Urinary bladder (tissue), 4 donors: Measurements from ENCODE around the gene SLC5A11. TPM values are rescaled to one million over a fixed set of nuclear protein-coding genes. Genes with fewer than 3 reads are reported as not detected.
"Not testable (repeated sequence)": the region's sequence is repeated elsewhere in the genome, so short reads cannot be mapped to it uniquely, and the experiment has no call there.

Experiments used
- DNase-seq: peaks from one replicate; pipeline ENCODE4 v3.0.0-alpha.2; 2015; ENCODE audit errors: extremely low spot score
- H3K27ac ChIP-seq: one replicate; pipeline ENCODE4 v1.5.1; 2013; ENCODE audit warnings: low read depth, mild to moderate bottlenecking, moderate library complexity
- H3K36me3 ChIP-seq: one replicate; pipeline ENCODE4 v1.6.1; 2013; ENCODE audit warnings: mild to moderate bottlenecking, moderate library complexity; ENCODE audit not compliant: insufficient read depth
- H3K4me1 ChIP-seq: one replicate; pipeline ENCODE4 v1.6.1; 2013; ENCODE audit warnings: mild to moderate bottlenecking, moderate library complexity; ENCODE audit not compliant: insufficient read depth
- H3K4me3 ChIP-seq: one replicate; pipeline ENCODE4 v1.5.1; 2013; ENCODE audit warnings: low read depth, low read length
- WGBS: extraction: QIAGEN DNeasy Blood & Tissue Kit; methylation state at CpG from one replicate; pipeline ENCODE4 v1.1.7; 2013; 5-methylcytosine and 5-hydroxymethylcytosine counted together
- polyA plus RNA-seq: library from polyadenylated mRNA; stranded (reverse); fragments of 200-250 nt; gene quantifications from one replicate; pipeline ENCODE4 v1.2.3, GENCODE V29; 2013
- total RNA-seq: library from RNA; depleted of rRNA; stranded (reverse); fragments of >200 nt; gene quantifications from one replicate; pipeline ENCODE4 v1.2.3, GENCODE V29; 2014
- donor health status: healthy with polysubstance abuse.
- donor health status: healthy.

The SLC5A11 gene
- total and polyA plus RNA-seq, 2 donors = 0.03 TPM; not detected in 1

- H3K27ac ChIP-seq, DNase-seq, H3K36me3 ChIP-seq, H3K4me1 ChIP-seq, H3K4me3 ChIP-seq: not testable (repeated sequence)
- 64% methylated on average over 2 of the region's 2 CpGs for WGBS
Measured at GRCh38 chr16:24897522-24897921, 51.8 kb downstream of the SLC5A11 start.

DNA sequence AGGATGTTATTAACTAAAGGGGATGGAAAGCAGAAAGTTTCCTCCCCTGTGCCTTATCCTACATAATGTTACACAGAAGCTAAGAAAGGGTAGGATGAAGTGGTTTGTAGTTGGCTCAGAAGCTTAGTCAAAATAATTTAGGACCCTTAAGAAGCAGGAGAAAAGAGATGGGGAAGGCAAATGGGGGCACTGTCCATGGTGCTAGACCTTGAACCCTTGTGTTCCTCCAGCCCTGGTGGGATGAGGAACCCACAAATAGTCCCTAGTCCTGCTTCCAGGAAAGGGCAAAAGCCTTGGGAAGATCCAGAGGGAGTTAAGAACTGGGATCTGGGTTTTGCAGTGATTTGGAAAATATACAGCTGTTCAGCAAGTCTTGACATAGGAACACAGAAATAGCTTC, 54.5 kb downstream of the SLC5A11 start:
- DNase-seq = no peak
- no peaks in the 10 kb centered on the region for H3K4me1 ChIP-seq
- no peak overlapping the region for H3K27ac ChIP-seq
- H3K36me3 ChIP-seq = no peaks in the 10 kb centered on the region
- H3K4me3 ChIP-seq = no peak overlapping the region

GRCh38 chr16:24906199-24906808, 60.5 kb downstream of the SLC5A11 start:
- H3K36me3 ChIP-seq = no peaks in the 10 kb centered on the region
- no peaks in the 10 kb centered on the region for H3K4me1 ChIP-seq
- no peak overlapping the region for H3K27ac ChIP-seq
- 43% methylated on average over 14 of the region's 14 CpGs for WGBS
- H3K4me3 ChIP-seq = no peak overlapping the region
- no peak for DNase-seq

DNA sequence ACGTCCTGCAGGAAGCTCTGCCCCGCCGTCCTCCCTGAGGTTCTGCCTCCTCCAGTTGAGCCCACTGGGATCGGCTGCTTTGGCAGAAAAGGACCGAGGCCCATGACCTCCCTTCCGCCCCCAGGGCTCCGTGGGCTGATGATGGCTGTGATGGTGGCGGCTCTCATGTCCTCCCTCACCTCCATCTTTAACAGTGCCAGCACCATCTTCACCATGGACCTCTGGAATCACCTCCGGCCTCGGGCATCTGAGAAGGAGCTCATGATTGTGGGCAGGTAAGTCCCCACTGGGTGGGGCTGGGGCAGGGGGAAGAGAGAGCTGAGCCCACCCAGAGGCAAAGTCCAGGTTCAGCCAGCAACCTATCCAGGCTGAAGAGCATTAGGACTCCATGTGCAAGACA, 61.1 kb downstream of the SLC5A11 start:
- H3K27ac ChIP-seq = no peak overlapping the region
- no peak for DNase-seq
- H3K36me3 ChIP-seq = no peaks in the 10 kb centered on the region
- H3K4me3 ChIP-seq = no peak overlapping the region
- H3K4me1 ChIP-seq = no peaks in the 10 kb centered on the region
- 94% methylated on average over 10 of the region's 10 CpGs for WGBS

DNA sequence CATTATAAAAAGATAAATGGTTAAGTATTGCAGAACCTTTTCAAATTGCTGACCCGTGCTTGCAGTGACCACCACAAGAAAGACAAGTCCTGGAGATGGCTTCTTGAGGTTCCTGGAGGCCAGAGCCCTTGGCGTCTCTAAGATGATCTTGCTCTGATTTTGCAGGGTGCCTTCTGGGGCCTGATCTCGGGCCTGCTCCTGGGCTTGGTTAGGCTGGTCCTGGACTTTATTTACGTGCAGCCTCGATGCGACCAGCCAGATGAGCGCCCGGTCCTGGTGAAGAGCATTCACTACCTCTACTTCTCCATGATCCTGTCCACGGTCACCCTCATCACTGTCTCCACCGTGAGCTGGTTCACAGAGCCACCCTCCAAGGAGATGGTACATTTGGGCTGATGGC, 63.0 kb downstream of the SLC5A11 start:
- no peak overlapping the region for H3K27ac ChIP-seq
- DNase-seq = no peak
- H3K4me1 ChIP-seq = no peaks in the 10 kb centered on the region
- WGBS = 92% methylated on average over 10 of the region's 10 CpGs
- no peak overlapping the region for H3K4me3 ChIP-seq
- H3K36me3 ChIP-seq = no peaks in the 10 kb centered on the region

GRCh38 chr16:24909856-24910255, 64.1 kb downstream of the SLC5A11 start:
- Histone ChIP-seq H3K4me1 (no peaks in the 10 kb centered on the region), H3K27ac (no peak overlapping the region), H3K36me3 (no peaks in the 10 kb centered on the region), H3K4me3 (no peak overlapping the region)
- WGBS = 60% methylated on average over 5 of the region's 5 CpGs
- DNase-seq = no peak

DNA sequence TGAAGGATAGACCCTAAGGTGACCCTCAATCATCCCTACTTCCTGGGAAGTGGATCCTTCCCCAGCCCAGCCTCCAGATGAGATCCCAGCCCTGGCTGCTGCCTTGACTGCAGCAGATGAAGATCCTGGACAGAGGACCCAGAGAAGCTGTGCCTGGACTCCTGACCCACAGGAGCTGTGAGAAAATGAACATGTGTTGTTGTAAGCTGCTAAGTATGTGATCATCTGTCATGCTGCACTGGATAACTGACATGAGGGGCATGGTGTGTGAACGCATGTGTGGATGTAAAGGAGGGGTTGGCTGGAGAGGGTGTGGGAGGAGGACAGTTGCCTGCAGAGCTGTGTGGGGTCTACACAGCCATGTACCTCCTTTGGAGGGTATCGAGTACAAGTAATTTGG, 69.3 kb downstream of the SLC5A11 start:
- WGBS = 77% methylated on average over 2 of the region's 2 CpGs
- Histone ChIP-seq H3K27ac (no peak overlapping the region), H3K36me3 (no peaks in the 10 kb centered on the region), H3K4me3 (no peak overlapping the region), H3K4me1 (no peaks in the 10 kb centered on the region)
- no peak for DNase-seq

- no peak overlapping the region for H3K4me3 ChIP-seq
- WGBS = 85% methylated on average over 8 of the region's 8 CpGs
- no peaks in the 10 kb centered on the region for H3K36me3 ChIP-seq
- H3K27ac ChIP-seq = no peak overlapping the region
- H3K4me1 ChIP-seq = no peaks in the 10 kb centered on the region
- no peak for DNase-seq
Measured at GRCh38 chr16:24915576-24915975, 69.8 kb downstream of the SLC5A11 start.

- no peak overlapping the region for H3K4me3 ChIP-seq
- H3K36me3 ChIP-seq = no peaks in the 10 kb centered on the region
- no peaks in the 10 kb centered on the region for H3K4me1 ChIP-seq
- no peak for DNase-seq
- 93% methylated on average over 6 of the region's 6 CpGs for WGBS
- H3K27ac ChIP-seq = no peak overlapping the region
Measured at GRCh38 chr16:24917236-24917635, 71.5 kb downstream of the SLC5A11 start.

DNA sequence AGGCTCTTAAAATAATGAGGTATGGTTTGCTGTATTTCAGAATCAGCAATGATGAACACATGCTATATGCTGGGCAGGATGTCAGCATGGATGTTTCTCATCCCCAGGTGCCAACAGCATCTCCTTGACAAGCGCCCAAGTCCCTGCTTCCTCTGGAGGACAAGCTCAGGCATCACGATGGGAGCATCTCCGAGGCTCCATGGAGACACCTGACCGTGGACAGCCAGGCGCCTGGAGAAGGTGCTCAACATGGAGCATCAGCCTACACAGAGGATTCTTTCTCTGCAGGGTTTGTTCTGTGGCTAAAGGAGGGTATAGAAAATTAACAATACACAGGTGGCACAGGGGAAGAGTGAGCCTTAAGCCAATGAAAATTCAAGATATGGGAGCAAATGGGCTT, 72.1 kb downstream of the SLC5A11 start:
- Histone ChIP-seq H3K4me3 (no peak overlapping the region), H3K27ac (no peak overlapping the region), H3K4me1 (no peaks in the 10 kb centered on the region), H3K36me3 (no peaks in the 10 kb centered on the region)
- DNase-seq = no peak
- 96% methylated on average over 5 of the region's 5 CpGs for WGBS

DNA sequence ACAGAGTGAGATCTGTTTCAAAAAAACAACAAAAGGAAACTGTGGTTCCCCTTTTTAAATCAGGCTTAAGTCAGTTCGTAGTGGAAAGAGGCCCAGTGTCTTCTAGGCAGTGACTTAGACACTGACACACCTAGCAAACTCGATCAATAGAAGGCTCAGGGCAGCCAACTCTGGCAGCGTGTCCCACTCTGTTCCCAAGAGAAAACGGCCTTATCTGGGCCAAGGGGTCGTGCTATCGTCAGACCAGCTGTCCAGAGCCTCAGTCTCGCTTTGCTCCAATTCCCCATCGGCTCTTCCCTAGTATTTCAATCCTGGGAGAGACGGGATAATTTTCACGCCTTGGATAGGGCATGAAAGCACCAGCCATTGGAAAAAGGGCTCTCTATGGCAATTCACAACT, 72.9 kb downstream of the SLC5A11 start:
- H3K4me1 ChIP-seq = no peaks in the 10 kb centered on the region
- no peak for DNase-seq
- WGBS = 90% methylated on average over 10 of the region's 10 CpGs
- no peak overlapping the region for H3K27ac ChIP-seq
- H3K36me3 ChIP-seq = peaks cover 1% of the 10 kb centered on the region
- no peak overlapping the region for H3K4me3 ChIP-seq

GRCh38 chr16:24919536-24919935, 73.8 kb downstream of the SLC5A11 start:
- Histone ChIP-seq H3K4me1 (no peaks in the 10 kb centered on the region), H3K36me3 (peaks cover 1% of the 10 kb centered on the region), H3K4me3 (no peak overlapping the region), H3K27ac (no peak overlapping the region)
- no peak for DNase-seq
- WGBS = 94% methylated on average over 8 of the region's 8 CpGs

- 92% methylated on average over 3 of the region's 3 CpGs for WGBS
- Histone ChIP-seq H3K4me3 (no peak overlapping the region), H3K27ac (no peak overlapping the region), H3K4me1 (no peaks in the 10 kb centered on the region), H3K36me3 (peaks cover 1% of the 10 kb centered on the region)
- DNase-seq = no peak
Measured at GRCh38 chr16:24920568-24920967, 74.8 kb downstream of the SLC5A11 start.

- Histone ChIP-seq H3K4me1 (no peaks in the 10 kb centered on the region), H3K36me3 (peaks cover 1% of the 10 kb centered on the region), H3K4me3 (no peak overlapping the region), H3K27ac (no peak overlapping the region)
- DNase-seq = no peak
- WGBS = 92% methylated on average over 8 of the region's 8 CpGs
Measured at GRCh38 chr16:24921229-24921628, 75.5 kb downstream of the SLC5A11 start.

GRCh38 chr16:24925163-24925562, 79.4 kb downstream of the SLC5A11 start:
- WGBS = 89% methylated on average over 2 of the region's 2 CpGs
- Histone ChIP-seq H3K4me1 (no peaks in the 10 kb centered on the region), H3K36me3 (peaks cover 1% of the 10 kb centered on the region), H3K27ac (no peak overlapping the region), H3K4me3 (no peak overlapping the region)
- no peak for DNase-seq
